HCT116 (cell line): ENCODE results near the gene CNFN. TPM values are rescaled to one million over a fixed set of nuclear protein-coding genes. Genes with fewer than 3 reads are reported as not detected.

ENCODE experiments used
- ATAC-seq: fragments of 200-7000 bp; cut with Tn5 transposase; 2 replicates; pipeline ENCODE4 v1.9.1; 2020; ENCODE audit warnings: mild to moderate bottlenecking, moderate library complexity
- BruUV-seq: library from RNA; stranded (reverse); fragments of 400-500 nt; replicated peaks from 2 replicates; lab custom pipeline; 2021; lab: Mats Ljungman, UMichigan
- CTCF ChIA-PET: fragments of 300-600 bp; sonication (Branson Sonifier 250); formaldehyde crosslinking; loops from one replicate; lab custom pipeline; 2021; ENCODE audit warnings: antibody characterized with exemption; lab: Charles Lee
- POLR2A ChIA-PET: fragments of 300-600, 350-600 bp; sonication (Branson Sonifier 250); formaldehyde crosslinking; loops from one replicate; lab custom pipeline; 2021; ENCODE audit warnings: antibody characterized with exemption; lab: Charles Lee
- RAD21 ChIA-PET, 2 experiments: fragments of 300-600 bp; sonication (Branson Sonifier 250); formaldehyde crosslinking; loops; one replicate each; lab custom pipeline; 2023; ENCODE audit warnings: low total read pairs in 2 of 2; ENCODE audit not compliant: uncharacterized antibody in 2 of 2, unreplicated experiment in 2 of 2, low non-redundant PET in 1 of 2; lab: Charles Lee
- DNase-seq: peaks from one replicate; pipeline ENCODE4 v3.0.0-alpha.2; 2010; ENCODE audit warnings: low read depth, low spot score
- H2AFZ ChIP-seq: fragments of 200-600 bp; shearing (Covaris generic), sonication (generic); 2 replicates; pipeline ENCODE4 v1.6.1; 2017; ENCODE audit warnings: low read depth, mixed run types, mixed read lengths, antibody characterized with exemption, low read length; ENCODE audit not compliant: poor library complexity, severe bottlenecking
- H3K27ac ChIP-seq: 2 replicates; pipeline ENCODE4 v1.5.1; 2012; ENCODE audit warnings: low read depth, low read length
- H3K27me3 ChIP-seq: fragments of 200-600 bp; sonication (generic); 2 replicates; pipeline ENCODE4 v1.6.1; 2016; ENCODE audit warnings: mixed run types, low read length, mixed read lengths; ENCODE audit not compliant: insufficient read depth
- H3K36me3 ChIP-seq, 2 experiments: fragments of 200-500 bp in 1 of 2; fragments of 200-600 bp in 1 of 2; sonication (Bioruptor generic) in 1 of 2; sonication (generic) in 1 of 2; 2 replicates each; pipeline versions ENCODE4 v1.5.1 to v1.6.1; 2014 to 2016; ENCODE audit warnings: low read length in 2 of 2, inconsistent platforms in 1 of 2, mixed read lengths in 1 of 2, mixed run types in 1 of 2; ENCODE audit not compliant: insufficient read depth in 2 of 2, control insufficient read depth in 1 of 2
- H3K4me1 ChIP-seq, 2 experiments: fragments of 200-600 bp in 1 of 2; sonication (generic) in 1 of 2; 2 replicates each; pipeline versions ENCODE4 v1.5.1 to v1.6.1; 2012 to 2017; ENCODE audit warnings: low read length in 2 of 2, inconsistent platforms in 1 of 2, mild to moderate bottlenecking in 1 of 2, mixed read lengths in 1 of 2, mixed run types in 1 of 2, moderate library complexity in 1 of 2; ENCODE audit not compliant: insufficient read depth in 2 of 2, control insufficient read depth in 1 of 2
- H3K4me2 ChIP-seq: fragments of 200-600 bp; sonication (generic); 2 replicates; pipeline ENCODE4 v1.6.1; 2017; ENCODE audit warnings: mixed run types, low read length, mixed read lengths
- H3K4me3 ChIP-seq, 2 experiments: fragments of 200-600 bp in 1 of 2; sonication (generic) in 1 of 2; replicated peaks in 1 of 2; 2 replicates each; pipeline ENCODE4 v1.5.1; 2011 to 2016; ENCODE audit warnings: low read length in 2 of 2, control low read depth in 1 of 2, low read depth in 1 of 2, mild to moderate bottlenecking in 1 of 2, mixed read lengths in 1 of 2, mixed run types in 1 of 2
- H3K79me2 ChIP-seq: fragments of 200-600 bp; sonication (generic); 2 replicates; pipeline ENCODE4 v1.6.1; 2017; ENCODE audit warnings: mild to moderate bottlenecking, mixed run types, low read length, moderate library complexity, mixed read lengths; ENCODE audit not compliant: insufficient read depth
- H3K9ac ChIP-seq: fragments of 200-600 bp; sonication (generic); 2 replicates; pipeline ENCODE4 v1.6.1; 2016; ENCODE audit warnings: low read length, mixed read lengths
- H3K9me2 ChIP-seq: fragments of 200-600 bp; sonication (generic), shearing (Covaris generic); 2 replicates; pipeline ENCODE4 v1.6.1; 2017; ENCODE audit warnings: mixed run types, mild to moderate bottlenecking, moderate library complexity; ENCODE audit not compliant: insufficient read depth
- H3K9me3 ChIP-seq, 2 experiments: fragments of 200-500 bp in 1 of 2; fragments of 200-600 bp in 1 of 2; sonication (Bioruptor generic) in 1 of 2; sonication (generic) in 1 of 2; 2 replicates each; pipeline ENCODE4 v1.6.1; 2014 to 2017; ENCODE audit warnings: low read length in 2 of 2, mixed read lengths in 2 of 2, inconsistent platforms in 1 of 2, low read depth in 1 of 2, mild to moderate bottlenecking in 1 of 2, mixed run types in 1 of 2, moderate library complexity in 1 of 2; ENCODE audit not compliant: control insufficient read depth in 1 of 2, insufficient read depth in 1 of 2
- H4K20me1 ChIP-seq: fragments of 200-600 bp; sonication (generic), shearing (Covaris generic); 2 replicates; pipeline ENCODE4 v1.6.1; 2017; ENCODE audit warnings: mixed run types, mild to moderate bottlenecking, moderate library complexity; ENCODE audit not compliant: insufficient read depth
- CEBPB ChIP-seq: IDR thresholded peaks from 2 replicates; pipeline ENCODE4 v1.6.1; 2012; ENCODE audit warnings: low read depth
- EGR1 ChIP-seq: IDR thresholded peaks from 2 replicates; pipeline ENCODE4 v1.6.1; 2012; ENCODE audit warnings: low read depth
- ELF1 ChIP-seq: IDR thresholded peaks from 2 replicates; pipeline ENCODE4 v1.6.1; 2012; ENCODE audit warnings: low read depth, borderline replicate concordance
- EZH2 ChIP-seq: fragments of 200-600 bp; sonication (generic); IDR thresholded peaks from 2 replicates; pipeline ENCODE4 v1.6.1; 2017; ENCODE audit warnings: antibody characterized with exemption, mixed run types
- FOSL1 ChIP-seq: IDR thresholded peaks from 2 replicates; pipeline ENCODE4 v1.6.1; 2012; ENCODE audit warnings: low read depth
- JUND ChIP-seq: IDR thresholded peaks from 2 replicates; pipeline ENCODE4 v1.6.1; 2012
- POLR2A ChIP-seq: IDR thresholded peaks from 2 replicates; pipeline ENCODE4 v1.7.0; 2011; ENCODE audit warnings: borderline replicate concordance; ENCODE audit not compliant: insufficient read depth, insufficient read length; ENCODE audit errors: extremely low read depth
- SIN3A ChIP-seq: IDR thresholded peaks from 2 replicates; pipeline ENCODE4 v1.6.1; 2012; ENCODE audit warnings: low read depth
- ZFX ChIP-seq: fragments of 450-650 bp; IDR thresholded peaks from 2 replicates; pipeline ENCODE4 v1.6.1; 2017
- ZNF274 ChIP-seq: fragments of 200-500 bp; sonication (Bioruptor generic); IDR thresholded peaks from 2 replicates; pipeline ENCODE4 v1.6.1; 2014; ENCODE audit warnings: mild to moderate bottlenecking, low read depth, low read length, inconsistent platforms
- intact Hi-C: fragments of 100-400 bp; cut with micrococcal nuclease; formaldehyde crosslinking; loops from 2 replicates; pipeline ENCODE4 v1.10.0; 2022
- total RNA-seq: library from RNA; stranded (reverse); gene quantifications from one replicate; pipeline ENCODE4 v1.2.1, GENCODE V29; 2021; ENCODE audit not compliant: unreplicated experiment
- TF ChIP-seq, protein P1 (sequence below): IDR thresholded peaks from 2 replicates; pipeline ENCODE4 v1.6.1; 2012; ENCODE audit warnings: low read depth
- TF ChIP-seq, protein P2 (sequence below): IDR thresholded peaks from 2 replicates; pipeline ENCODE4 v1.6.1; 2012
- TF ChIP-seq, protein P3 (sequence below), 3 experiments: fragments of 200-600 bp in 1 of 3; sonication (generic) in 1 of 3; IDR thresholded peaks in 2 of 3; conservative IDR thresholded peaks in 1 of 3; 2 replicates each; pipeline ENCODE4 v1.5.1; 2012 to 2017; ENCODE audit warnings: low read depth in 2 of 3, low read length in 2 of 3, antibody characterized with exemption in 1 of 3, borderline replicate concordance in 1 of 3, control low read depth in 1 of 3, mild to moderate bottlenecking in 1 of 3, mixed read lengths in 1 of 3, mixed run types in 1 of 3, moderate library complexity in 1 of 3; ENCODE audit not compliant: insufficient read depth in 1 of 3

CNFN gene
- total RNA-seq, 1 experiment from 2014 or later: 13.9 TPM

DNA sequence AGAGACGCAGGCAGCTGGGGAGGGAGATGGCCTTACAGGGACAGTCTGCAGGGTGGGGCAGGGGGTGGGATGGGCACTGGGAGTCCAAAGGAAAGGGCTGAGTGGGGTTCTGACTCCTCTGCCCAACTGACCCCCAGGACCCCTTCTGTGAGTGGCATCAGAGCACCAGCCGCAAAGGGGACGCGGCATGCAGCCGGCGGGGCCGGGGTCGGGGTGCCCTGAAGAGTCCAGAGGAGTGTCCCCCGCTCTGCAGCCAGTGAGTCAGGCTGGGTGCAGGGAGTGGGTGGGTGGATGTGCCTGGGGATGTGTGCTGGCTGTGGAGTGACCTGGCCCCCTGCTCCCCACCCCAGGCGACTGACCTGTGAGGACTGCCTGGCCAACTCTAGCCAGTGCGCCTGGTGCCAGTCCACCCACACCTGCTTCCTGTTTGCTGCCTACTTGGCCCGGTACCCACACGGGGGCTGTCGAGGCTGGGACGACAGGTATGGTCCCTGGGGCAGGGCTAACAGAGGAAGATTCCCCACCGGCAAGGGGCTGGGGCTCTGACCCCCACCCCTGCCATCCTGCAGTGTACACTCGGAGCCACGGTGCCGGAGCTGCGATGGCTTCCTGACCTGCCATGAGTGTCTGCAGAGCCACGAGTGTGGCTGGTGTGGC is 38.9 kb downstream of the CNFN start:
- ChIA-PET CTCF (no interaction called here), RAD21 (no interaction called here), POLR2A (no interaction called here)
- intact Hi-C loops: no loop called here
- Histone ChIP-seq H3K4me2 (no peak overlapping the region), H3K79me2 (no peaks in the 10 kb centered on the region), H2AFZ (no peak overlapping the region), H3K9ac (no peak overlapping the region), H3K36me3 (no peaks in the 10 kb centered on the region; a peak in 1 of 4 replicates), H3K9me2 (no peaks in the 10 kb centered on the region), H3K27ac (no peak overlapping the region), H3K27me3 (no peaks in the 10 kb centered on the region), H3K9me3 (no peaks in the 10 kb centered on the region), H4K20me1 (no peaks in the 10 kb centered on the region), H3K4me1 (no peaks in the 10 kb centered on the region), H3K4me3 (no peak overlapping the region)
- TF ChIP-seq JUND (no peak), FOSL1 (no peak), EGR1 (no peak), POLR2A (no peak), SIN3A (no peak), EZH2 (no peak), ZNF274 (no peak), ELF1 (no peak), ZFX (no peak), CEBPB (no peak)
- TF ChIP-seq, protein P1, sequence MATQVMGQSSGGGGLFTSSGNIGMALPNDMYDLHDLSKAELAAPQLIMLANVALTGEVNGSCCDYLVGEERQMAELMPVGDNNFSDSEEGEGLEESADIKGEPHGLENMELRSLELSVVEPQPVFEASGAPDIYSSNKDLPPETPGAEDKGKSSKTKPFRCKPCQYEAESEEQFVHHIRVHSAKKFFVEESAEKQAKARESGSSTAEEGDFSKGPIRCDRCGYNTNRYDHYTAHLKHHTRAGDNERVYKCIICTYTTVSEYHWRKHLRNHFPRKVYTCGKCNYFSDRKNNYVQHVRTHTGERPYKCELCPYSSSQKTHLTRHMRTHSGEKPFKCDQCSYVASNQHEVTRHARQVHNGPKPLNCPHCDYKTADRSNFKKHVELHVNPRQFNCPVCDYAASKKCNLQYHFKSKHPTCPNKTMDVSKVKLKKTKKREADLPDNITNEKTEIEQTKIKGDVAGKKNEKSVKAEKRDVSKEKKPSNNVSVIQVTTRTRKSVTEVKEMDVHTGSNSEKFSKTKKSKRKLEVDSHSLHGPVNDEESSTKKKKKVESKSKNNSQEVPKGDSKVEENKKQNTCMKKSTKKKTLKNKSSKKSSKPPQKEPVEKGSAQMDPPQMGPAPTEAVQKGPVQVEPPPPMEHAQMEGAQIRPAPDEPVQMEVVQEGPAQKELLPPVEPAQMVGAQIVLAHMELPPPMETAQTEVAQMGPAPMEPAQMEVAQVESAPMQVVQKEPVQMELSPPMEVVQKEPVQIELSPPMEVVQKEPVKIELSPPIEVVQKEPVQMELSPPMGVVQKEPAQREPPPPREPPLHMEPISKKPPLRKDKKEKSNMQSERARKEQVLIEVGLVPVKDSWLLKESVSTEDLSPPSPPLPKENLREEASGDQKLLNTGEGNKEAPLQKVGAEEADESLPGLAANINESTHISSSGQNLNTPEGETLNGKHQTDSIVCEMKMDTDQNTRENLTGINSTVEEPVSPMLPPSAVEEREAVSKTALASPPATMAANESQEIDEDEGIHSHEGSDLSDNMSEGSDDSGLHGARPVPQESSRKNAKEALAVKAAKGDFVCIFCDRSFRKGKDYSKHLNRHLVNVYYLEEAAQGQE: no peak
- TF ChIP-seq, protein P2, sequence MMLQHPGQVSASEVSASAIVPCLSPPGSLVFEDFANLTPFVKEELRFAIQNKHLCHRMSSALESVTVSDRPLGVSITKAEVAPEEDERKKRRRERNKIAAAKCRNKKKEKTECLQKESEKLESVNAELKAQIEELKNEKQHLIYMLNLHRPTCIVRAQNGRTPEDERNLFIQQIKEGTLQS: no peak
- TF ChIP-seq, protein P3, sequence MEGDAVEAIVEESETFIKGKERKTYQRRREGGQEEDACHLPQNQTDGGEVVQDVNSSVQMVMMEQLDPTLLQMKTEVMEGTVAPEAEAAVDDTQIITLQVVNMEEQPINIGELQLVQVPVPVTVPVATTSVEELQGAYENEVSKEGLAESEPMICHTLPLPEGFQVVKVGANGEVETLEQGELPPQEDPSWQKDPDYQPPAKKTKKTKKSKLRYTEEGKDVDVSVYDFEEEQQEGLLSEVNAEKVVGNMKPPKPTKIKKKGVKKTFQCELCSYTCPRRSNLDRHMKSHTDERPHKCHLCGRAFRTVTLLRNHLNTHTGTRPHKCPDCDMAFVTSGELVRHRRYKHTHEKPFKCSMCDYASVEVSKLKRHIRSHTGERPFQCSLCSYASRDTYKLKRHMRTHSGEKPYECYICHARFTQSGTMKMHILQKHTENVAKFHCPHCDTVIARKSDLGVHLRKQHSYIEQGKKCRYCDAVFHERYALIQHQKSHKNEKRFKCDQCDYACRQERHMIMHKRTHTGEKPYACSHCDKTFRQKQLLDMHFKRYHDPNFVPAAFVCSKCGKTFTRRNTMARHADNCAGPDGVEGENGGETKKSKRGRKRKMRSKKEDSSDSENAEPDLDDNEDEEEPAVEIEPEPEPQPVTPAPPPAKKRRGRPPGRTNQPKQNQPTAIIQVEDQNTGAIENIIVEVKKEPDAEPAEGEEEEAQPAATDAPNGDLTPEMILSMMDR (IDR thresholded peaks at IDR 0.05 in 2 of 3, conservative IDR thresholded peaks at IDR 0.05 in 1 of 3; ENCODE audit: borderline replicate concordance in 1 of 3, insufficient read depth in 1 of 3, low read depth in 2 of 3, low read length in 2 of 3): no peak
- no peak for DNase-seq
- ATAC-seq: no peak
- BruUV-seq: no TSS peak
